Heart left ventricle (tissue), 13 donors: ENCODE data around the gene COL24A1.

ENCODE experiments used
- CTCF ChIP-seq, 12 donors: fragments of 200-600 bp; sonication (generic) in 4 of 12; IDR thresholded peaks; one replicate each; pipeline versions ENCODE4 v1.5.0 to v1.8.0; 2018 to 2022; ENCODE audit warnings: antibody characterized with exemption in 12 of 12, mild to moderate bottlenecking in 5 of 12
- POLR2A ChIP-seq, 2 donors: fragments of 450-650 bp; IDR thresholded peaks; one replicate each; pipeline ENCODE4 v1.6.1; 2017; ENCODE audit warnings: antibody characterized with exemption in 2 of 2, mild to moderate bottlenecking in 2 of 2, moderate library complexity in 2 of 2
- donor health status: ischemic (EF 13 %, LVEDD 7.1; RV severe dilation, severe dysfunction).
- donor health status: DM: no; HTN: yes; CAD: no.
- donor health status: DM: no; HTN: no; CAD: no.
- donor health status: ischemic (EF 25% LVEDD 6.9; RV normal size, moderate dysfunction).
- donor health status: ischemic (EF 25% LVEDD 5.7; RV mildly dilated, moderate dysfunction).
- donor health status: ischemic (EF 35%, LVEDD 5.7; RV mildly dilated, moderate dysfunction).
- donor health status: nonischemic (EF 11% LVEDD 7.7; RV severe dilation, severe dysfunction).
- donor health status: DM: yes; HTN: yes; CAD: no.
- donor health status: PGD.
- donor health status: ischemic (EF 29% LVEDD 5.4; RV normal size, mild dysfunction).
- donor health status: nonischemic (EF 23%, LVEDD 6.1; RV moderate dilation, normal function).

GRCh38 chr1:86147755-86148154 is 8.8 kb downstream of the COL24A1 start:
- no peak for TF ChIP-seq CTCF (IDR thresholded peaks at IDR 0.05)
- no peak for TF ChIP-seq POLR2A (IDR thresholded peaks at IDR 0.05)
